Nephron (organoid): ENCODE results near the gene EXD3.

Experiments
- H3K27ac Mint-ChIP-seq, 3 experiments: 2 replicates each; pipeline ENCODE4 v1.8.0; 2020; ENCODE audit warnings: mixed read lengths in 3 of 3, mild to moderate bottlenecking in 2 of 3, moderate library complexity in 1 of 3
- H3K27me3 Mint-ChIP-seq: 2 replicates; pipeline ENCODE4 v1.8.0; 2021; ENCODE audit warnings: low read depth, mild to moderate bottlenecking, moderate library complexity, mixed read lengths
- H3K36me3 Mint-ChIP-seq: 2 replicates; pipeline ENCODE4 v1.8.0; 2020; ENCODE audit warnings: low read depth, mixed read lengths
- H3K4me1 Mint-ChIP-seq: 2 replicates; pipeline ENCODE4 v1.8.0; 2020; ENCODE audit warnings: mixed read lengths
- H3K4me3 Mint-ChIP-seq, 3 experiments: 2 replicates each; pipeline ENCODE4 v1.8.0; 2020; ENCODE audit warnings: mild to moderate bottlenecking in 3 of 3, mixed read lengths in 3 of 3, moderate library complexity in 2 of 3
- H3K9me3 Mint-ChIP-seq: 2 replicates; pipeline ENCODE4 v1.8.0; 2020; ENCODE audit warnings: mixed read lengths
- CTCF ChIP-seq, 3 experiments: fragments of 200-600 bp; sonication (generic); IDR thresholded peaks; one replicate each; pipeline ENCODE4 v1.5.0; 2021; ENCODE audit warnings: antibody characterized with exemption in 3 of 3; ENCODE audit not compliant: unreplicated experiment in 3 of 3

Gene EXD3

GRCh38 chr9:137293482-137294090, 129.4 kb downstream of the EXD3 start:
- H3K4me1 Mint-ChIP-seq: peaks cover 13% of the 10 kb centered on the region
- H3K36me3 Mint-ChIP-seq: no peaks in the 10 kb centered on the region
- H3K9me3 Mint-ChIP-seq: peaks cover 4% of the 10 kb centered on the region
- H3K27ac Mint-ChIP-seq: peak overlapping the region; percentile 22 to 82 (median 48)
- H3K27me3 Mint-ChIP-seq: peaks cover 23% of the 10 kb centered on the region
- no peak for TF ChIP-seq CTCF (IDR thresholded peaks at IDR 0.05; ENCODE audit: unreplicated experiment in 3 of 3)
- H3K4me3 Mint-ChIP-seq: peak overlapping the region; percentile 57 to 69 (median 68)

- H3K27ac Mint-ChIP-seq: peak overlapping the region in 1 of 3 experiments; percentile 82
- peaks cover 13% of the 10 kb centered on the region for H3K4me1 Mint-ChIP-seq
- TF ChIP-seq CTCF (IDR thresholded peaks at IDR 0.05; ENCODE audit: unreplicated experiment in 3 of 3): no peak
- no peaks in the 10 kb centered on the region for H3K36me3 Mint-ChIP-seq
- H3K4me3 Mint-ChIP-seq: peak overlapping the region in 2 of 3 experiments; percentile 57 to 69
- H3K9me3 Mint-ChIP-seq: peaks cover 4% of the 10 kb centered on the region
- peaks cover 18% of the 10 kb centered on the region for H3K27me3 Mint-ChIP-seq
Measured at GRCh38 chr9:137293094-137293481, 129.9 kb downstream of the EXD3 start.

- Mint-ChIP-seq H3K4me3 (no peak overlapping the region), H3K36me3 (peaks cover 4% of the 10 kb centered on the region), H3K4me1 (peaks cover 10% of the 10 kb centered on the region), H3K27me3 (peaks cover 19% of the 10 kb centered on the region), H3K27ac (no peak overlapping the region), H3K9me3 (no peaks in the 10 kb centered on the region)
- TF ChIP-seq CTCF (IDR thresholded peaks at IDR 0.05; ENCODE audit: unreplicated experiment in 3 of 3): peak; percentile 41 to 50 (median 41)
Measured at GRCh38 chr9:137286975-137287383, 136.0 kb downstream of the EXD3 start.

GRCh38 chr9:137281345-137282116, 141.4 kb downstream of the EXD3 start:
- Mint-ChIP-seq H3K36me3 (peaks cover 4% of the 10 kb centered on the region), H3K27me3 (peaks cover 13% of the 10 kb centered on the region), H3K9me3 (no peaks in the 10 kb centered on the region), H3K4me3 (peak overlapping the region; percentile 52 to 66 (median 54)), H3K4me1 (peaks cover 13% of the 10 kb centered on the region), H3K27ac (no peak overlapping the region)
- no peak for TF ChIP-seq CTCF (IDR thresholded peaks at IDR 0.05; ENCODE audit: unreplicated experiment in 3 of 3)

GRCh38 chr9:137280474-137281344, 142.3 kb downstream of the EXD3 start:
- peak; percentile 48 to 75 (median 51) for TF ChIP-seq CTCF (IDR thresholded peaks at IDR 0.05; ENCODE audit: unreplicated experiment in 3 of 3)
- H3K4me1 Mint-ChIP-seq: peaks cover 15% of the 10 kb centered on the region
- H3K27me3 Mint-ChIP-seq: peaks cover 13% of the 10 kb centered on the region
- H3K9me3 Mint-ChIP-seq: no peaks in the 10 kb centered on the region
- no peak overlapping the region for H3K27ac Mint-ChIP-seq
- H3K4me3 Mint-ChIP-seq: no peak overlapping the region
- H3K36me3 Mint-ChIP-seq: peaks cover 4% of the 10 kb centered on the region
